Endothelial cell of umbilical vein (primary cell): Measurements from ENCODE around the gene DNTT. TPM values are rescaled to one million over a fixed set of nuclear protein-coding genes. Genes with fewer than 3 reads are reported as not detected.

Experiments used
- BruUV-seq: library from RNA; stranded (reverse); fragments of 400-500 nt; replicated peaks from 2 replicates; lab custom pipeline; 2021; lab: Mats Ljungman, UMichigan
- CTCF ChIA-PET: fragments of 300-600, 350-600 bp; sonication (Branson Sonifier 250); formaldehyde crosslinking; loops from one replicate; lab custom pipeline; 2021; ENCODE audit warnings: antibody characterized with exemption, inconsistent platforms; lab: Charles Lee
- POLR2A ChIA-PET: fragments of 300-600, 350-600 bp; sonication (Branson Sonifier 250); formaldehyde crosslinking; loops from one replicate; lab custom pipeline; 2021; ENCODE audit warnings: antibody characterized with exemption, inconsistent platforms; lab: Charles Lee
- DNase-seq: peaks from one replicate; pipeline ENCODE4 v3.0.0-alpha.2; 2011; ENCODE audit warnings: low read depth, low spot score
- FAIRE-seq: peaks from 2 replicates; lab custom pipeline; 2011; peaks lifted over from hg19 to GRCh38; lab: Jason Lieb, UNC
- H2AFZ ChIP-seq: 2 replicates; pipeline ENCODE4 v1.6.0; 2012; ENCODE audit warnings: low read depth, low read length, control low read depth, inconsistent platforms
- H3K27ac ChIP-seq: 2 replicates; pipeline ENCODE4 v1.5.1; 2011; ENCODE audit warnings: low read depth, mild to moderate bottlenecking, control low read depth, low read length, moderate library complexity; ENCODE audit not compliant: insufficient read depth
- H3K27me3 ChIP-seq, 2 experiments: 2 replicates each; pipeline versions ENCODE4 v1.6.0 to v1.6.1; 2011; ENCODE audit warnings: low read length in 2 of 2, mixed read lengths in 1 of 2; ENCODE audit not compliant: control insufficient read depth in 2 of 2, insufficient read depth in 2 of 2
- H3K36me3 ChIP-seq, 2 experiments: 2 replicates in 1 of 2; 3 replicates in 1 of 2; pipeline ENCODE4 v1.5.1; 2011; ENCODE audit warnings: low read length in 2 of 2, mild to moderate bottlenecking in 1 of 2, moderate library complexity in 1 of 2; ENCODE audit not compliant: control insufficient read depth in 2 of 2, insufficient read depth in 2 of 2; ENCODE audit errors: extremely low read depth in 1 of 2
- H3K4me1 ChIP-seq: 3 replicates; pipeline ENCODE4 v1.5.1; 2011; ENCODE audit warnings: mild to moderate bottlenecking, low read length; ENCODE audit not compliant: control insufficient read depth, insufficient read depth; ENCODE audit errors: extremely low read depth
- H3K4me2 ChIP-seq: 2 replicates; pipeline ENCODE4 v1.6.1; 2011; ENCODE audit warnings: low read length, control low read depth, mixed read lengths; ENCODE audit not compliant: insufficient read depth
- H3K4me3 ChIP-seq, 3 experiments: fragments of 200-600 bp in 1 of 3; sonication (generic), shearing (Covaris generic) in 1 of 3; replicated peaks in 1 of 3; 2 replicates each; pipeline ENCODE4 v1.5.1; 2011 to 2016; ENCODE audit warnings: control low read depth in 3 of 3, low read length in 3 of 3, mild to moderate bottlenecking in 2 of 3, inconsistent platforms in 1 of 3, low read depth in 1 of 3, moderate library complexity in 1 of 3; ENCODE audit not compliant: insufficient read depth in 1 of 3
- H3K79me2 ChIP-seq: 2 replicates; pipeline ENCODE4 v1.6.0; 2012; ENCODE audit warnings: low read length, inconsistent platforms; ENCODE audit not compliant: control insufficient read depth, insufficient read depth
- H3K9ac ChIP-seq: replicated peaks from 2 replicates; pipeline ENCODE3; 2011; ENCODE audit warnings: low read length, control low read depth; ENCODE audit not compliant: insufficient read depth; ENCODE audit errors: extremely low read depth
- H3K9me1 ChIP-seq: replicated peaks from 3 replicates; pipeline ENCODE4 v1.6.0; 2011; ENCODE audit warnings: mild to moderate bottlenecking, low read length; ENCODE audit not compliant: control insufficient read depth, insufficient read depth; ENCODE audit errors: extremely low read depth
- H3K9me3 ChIP-seq: replicated peaks from 2 replicates; pipeline ENCODE4 v1.5.1; 2012; ENCODE audit warnings: low read length, inconsistent platforms; ENCODE audit not compliant: control insufficient read depth, insufficient read depth
- H4K20me1 ChIP-seq: replicated peaks from 2 replicates; pipeline ENCODE3; 2011; ENCODE audit warnings: mild to moderate bottlenecking, low read length; ENCODE audit not compliant: control insufficient read depth, insufficient read depth; ENCODE audit errors: extremely low read depth
- CTCF ChIP-seq, 2 donors: IDR thresholded peaks; 1 replicate in 1 of 2; 2 replicates in 1 of 2; pipeline ENCODE4 v1.5.1; 2011; ENCODE audit warnings: low read length in 2 of 2, mild to moderate bottlenecking in 2 of 2, moderate library complexity in 2 of 2, control low read depth in 1 of 2, inconsistent platforms in 1 of 2, low read depth in 1 of 2; ENCODE audit not compliant: insufficient read depth in 1 of 2; ENCODE audit errors: extremely low read depth in 1 of 2
- EZH2 ChIP-seq: IDR thresholded peaks from 2 replicates; pipeline ENCODE4 v1.6.1; 2012; ENCODE audit warnings: borderline replicate concordance, low read depth, mild to moderate bottlenecking, moderate library complexity, low read length, inconsistent platforms; ENCODE audit not compliant: severe bottlenecking
- FOS ChIP-seq: IDR thresholded peaks from 2 replicates; pipeline ENCODE4 v1.6.1; 2011; ENCODE audit warnings: mild to moderate bottlenecking, low read length, moderate library complexity, borderline replicate concordance; ENCODE audit not compliant: insufficient read depth
- GATA2 ChIP-seq: IDR thresholded peaks from 2 replicates; pipeline ENCODE4 v1.7.0; 2011; ENCODE audit warnings: low read depth, mild to moderate bottlenecking, moderate library complexity, mixed read lengths, low read length; ENCODE audit not compliant: insufficient read length, insufficient read depth
- JUN ChIP-seq: IDR thresholded peaks from 2 replicates; pipeline ENCODE4 v1.6.1; 2011; ENCODE audit warnings: borderline replicate concordance, low read depth; ENCODE audit not compliant: insufficient read length, insufficient read depth
- POLR2A ChIP-seq: IDR thresholded peaks from 2 replicates; pipeline ENCODE4 v1.6.1; 2012; ENCODE audit warnings: low read depth, mild to moderate bottlenecking, control low read depth, low read length
- POLR2AphosphoS5 ChIP-seq: IDR thresholded peaks from 2 replicates; pipeline ENCODE4 v1.6.1; 2012; ENCODE audit warnings: low read depth, mild to moderate bottlenecking, control low read depth, low read length, moderate library complexity; ENCODE audit not compliant: insufficient read depth
- dilution Hi-C: fragments of 300-500 bp; cut with MboI; formaldehyde crosslinking; loops from one replicate; pipeline ENCODE4 v1.15.0; 2019; ENCODE audit warnings: low sequenced_read_pairs; ENCODE audit not compliant: extremely low pct_ligation_motif_present
- intact Hi-C: fragments of 100-400 bp; cut with micrococcal nuclease; formaldehyde crosslinking; loops from one replicate; pipeline ENCODE4 v1.10.0; 2022
- polyA plus RNA-seq, 4 experiments: library from polyadenylated mRNA; depleted of rRNA in 3 of 4; stranded (reverse) in 3 of 4; unstranded in 1 of 4; fragments of >200 nt; gene quantifications; 2 replicates each; pipeline versions ENCODE4 v1.2.1 to v1.2.3, GENCODE V29; 2011 to 2012; ENCODE audit warnings: missing spikeins in 1 of 4
- total RNA-seq: library from RNA; stranded (reverse); gene quantifications from 2 replicates; pipeline ENCODE4 v1.2.3, GENCODE V29; 2021

Gene DNTT
- total and polyA plus RNA-seq, 2 donors (not counting 3 experiments of a cell fraction or from before 2014, with no cell fraction given), result not detected

- H3K9me3 ChIP-seq, result no peaks in the 10 kb centered on the region
- no peak overlapping the region for H2AFZ ChIP-seq
- no peaks in the 10 kb centered on the region for H3K79me2 ChIP-seq
- no peak overlapping the region for H3K27ac ChIP-seq
- intact Hi-C loops, result no loop called here
- dilution Hi-C loops, result no loop called here
- no TSS peak for BruUV-seq
- FAIRE-seq (no peak), DNase-seq (no peak)
- H3K36me3 ChIP-seq, result no peaks in the 10 kb centered on the region
- ChIA-PET POLR2A (no interaction called here), CTCF (interaction anchor here (0.9 to 1.1 kb wide), 2 partner anchors 41 to 253 kb away, joined by 3 to 4 read pairs; no protein-coding TSS in a partner anchor)
- no peaks in the 10 kb centered on the region for H4K20me1 ChIP-seq
- H3K4me1 ChIP-seq, result no peaks in the 10 kb centered on the region
- H3K27me3 ChIP-seq, result peaks cover 0 to 4% of the 10 kb centered on the region in 2 experiments
- TF ChIP-seq FOS (no peak), POLR2A (no peak)
- H3K9me1 ChIP-seq, result no peaks in the 10 kb centered on the region
- H3K4me2 ChIP-seq, result no peak overlapping the region
- no peak overlapping the region for H3K4me3 ChIP-seq
- no peak overlapping the region for H3K9ac ChIP-seq
Observed at GRCh38 chr10:96269438-96270300, 34.6 kb upstream of the DNTT start.

GRCh38 chr10:96270571-96270970, 33.7 kb upstream of the DNTT start:
- ChIA-PET POLR2A (no interaction called here), CTCF (interaction anchor here (0.9 to 1.1 kb wide), 2 partner anchors 41 to 254 kb away, joined by 3 to 4 read pairs; no protein-coding TSS in a partner anchor)
- no peak overlapping the region for H2AFZ ChIP-seq
- intact Hi-C loops (no loop called here), dilution Hi-C loops (no loop called here)
- H4K20me1 ChIP-seq, result no peaks in the 10 kb centered on the region
- TF ChIP-seq GATA2 (no peak), CTCF (IDR thresholded peaks at IDR 0.05; ENCODE audit: extremely low read depth in 1 of 2, insufficient read depth in 1 of 2, low read depth in 1 of 2, low read length in 2 of 2) (no peak), EZH2 (no peak), POLR2AphosphoS5 (no peak), JUN (no peak)
- peaks cover 0 to 4% of the 10 kb centered on the region in 2 experiments for H3K27me3 ChIP-seq
- no peak overlapping the region for H3K4me2 ChIP-seq
- H3K9me1 ChIP-seq, result no peaks in the 10 kb centered on the region
- H3K36me3 ChIP-seq, result no peaks in the 10 kb centered on the region
- no peaks in the 10 kb centered on the region for H3K4me1 ChIP-seq
- BruUV-seq, result no TSS peak
- no peak overlapping the region for H3K27ac ChIP-seq
- no peak for DNase-seq
- no peaks in the 10 kb centered on the region for H3K79me2 ChIP-seq
- FAIRE-seq, result no peak
- H3K9ac ChIP-seq, result no peak overlapping the region
- H3K4me3 ChIP-seq, result no peak overlapping the region
- H3K9me3 ChIP-seq, result no peaks in the 10 kb centered on the region
